Thyroid gland (tissue), 4 donors: ENCODE measurements around the gene BMS1. TPM values are rescaled to one million over a fixed set of nuclear protein-coding genes. Genes with fewer than 3 reads are reported as not detected.
"Not testable (repeated sequence)": the region's sequence is repeated elsewhere in the genome, so short reads cannot be mapped to it uniquely, and the experiment has no call there.

Experiments
- DNase-seq, 2 donors: peaks; one replicate each; pipeline ENCODE4 v3.0.0-alpha.2; 2019
- H3K27ac ChIP-seq, 3 donors: fragments of 200-600 bp; sonication (generic); 1 replicate in 2 of 3; 2 replicates in 1 of 3; pipeline ENCODE4 v1.5.1; 2016 to 2019; ENCODE audit warnings: mild to moderate bottlenecking in 1 of 3, moderate library complexity in 1 of 3
- H3K27me3 ChIP-seq: fragments of 200-600 bp; sonication (generic); one replicate; pipeline ENCODE4 v1.5.1; 2019
- H3K36me3 ChIP-seq, 2 donors: fragments of 200-600 bp; sonication (generic); one replicate each; pipeline ENCODE4 v1.5.1; 2016 to 2019
- H3K4me1 ChIP-seq, 2 donors: fragments of 200-600 bp; sonication (generic); one replicate each; pipeline ENCODE4 v1.5.1; 2017 to 2019
- H3K4me3 ChIP-seq, 3 donors: fragments of 200-600 bp; sonication (generic); replicated peaks in 1 of 3; 1 replicate in 2 of 3; 2 replicates in 1 of 3; pipeline ENCODE4 v1.5.1; 2016; ENCODE audit warnings: mild to moderate bottlenecking in 1 of 3
- H3K9me3 ChIP-seq: fragments of 200-600 bp; sonication (generic); one replicate; pipeline ENCODE4 v1.5.1; 2017
- POLR2A ChIP-seq, 2 donors: fragments of 450-650 bp; IDR thresholded peaks; one replicate each; pipeline ENCODE4 v1.6.1; 2017; ENCODE audit warnings: antibody characterized with exemption in 2 of 2, mild to moderate bottlenecking in 2 of 2, moderate library complexity in 1 of 2
- whole genome bisulfite sequencing, 2 donors: methylation state at CpG; one replicate each; pipeline ENCODE4 v1.1.5; 2017; 5-methylcytosine and 5-hydroxymethylcytosine counted together
- intact Hi-C: fragments of 100-400 bp; cut with DNase I; formaldehyde crosslinking; loops from one replicate; pipeline ENCODE4 v1.15.1; 2023
- total RNA-seq, 4 donors: library from RNA; depleted of rRNA; stranded (reverse); fragments of >200 nt; gene quantifications; one replicate each; pipeline ENCODE4 v1.2.3, GENCODE V29; 2016
- TF ChIP-seq, protein P1 (sequence below), 6 experiments: fragments of 200-600 bp in 3 of 6; fragments of 450-650 bp in 3 of 6; sonication (generic) in 3 of 6; IDR thresholded peaks; one replicate each; pipeline ENCODE4 v1.5.1; 2016 to 2019; ENCODE audit warnings: antibody characterized with exemption in 6 of 6, mild to moderate bottlenecking in 2 of 6, inconsistent platforms in 1 of 6, moderate library complexity in 1 of 6

BMS1 gene
- total RNA-seq, 4 donors from 2014 or later, result 12.6 to 19.1 (median 15.8) TPM

DNA sequence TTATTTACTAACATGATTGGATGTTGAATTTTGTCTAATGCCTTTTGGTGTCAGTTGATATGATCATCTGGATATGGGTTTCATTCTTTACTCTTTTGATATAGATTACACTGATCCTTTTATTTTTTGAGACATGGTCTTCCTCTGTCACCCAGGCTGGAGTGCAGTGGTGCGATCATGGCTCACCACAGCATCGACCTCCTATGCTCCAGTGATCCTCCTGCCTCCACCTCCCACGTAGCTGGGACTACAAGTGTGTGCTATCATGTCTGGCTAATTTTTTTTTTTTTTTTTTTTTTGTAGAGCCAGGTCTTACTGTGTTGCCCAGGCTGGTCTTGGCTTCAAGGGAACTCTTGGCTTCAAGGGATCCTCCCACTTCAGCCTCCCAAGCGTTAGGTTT lies 27.1 kb downstream of the BMS1 start:
- Histone ChIP-seq H3K4me3 (no peak overlapping the region), H3K27ac (no peak overlapping the region), H3K27me3 (no peaks in the 10 kb centered on the region), H3K9me3 (no peaks in the 10 kb centered on the region), H3K4me1 (no peaks in the 10 kb centered on the region), H3K36me3 (peaks cover 0 to 5% of the 10 kb centered on the region in 2 donors)
- intact Hi-C loops, result no loop called here
- TF ChIP-seq, protein P1, sequence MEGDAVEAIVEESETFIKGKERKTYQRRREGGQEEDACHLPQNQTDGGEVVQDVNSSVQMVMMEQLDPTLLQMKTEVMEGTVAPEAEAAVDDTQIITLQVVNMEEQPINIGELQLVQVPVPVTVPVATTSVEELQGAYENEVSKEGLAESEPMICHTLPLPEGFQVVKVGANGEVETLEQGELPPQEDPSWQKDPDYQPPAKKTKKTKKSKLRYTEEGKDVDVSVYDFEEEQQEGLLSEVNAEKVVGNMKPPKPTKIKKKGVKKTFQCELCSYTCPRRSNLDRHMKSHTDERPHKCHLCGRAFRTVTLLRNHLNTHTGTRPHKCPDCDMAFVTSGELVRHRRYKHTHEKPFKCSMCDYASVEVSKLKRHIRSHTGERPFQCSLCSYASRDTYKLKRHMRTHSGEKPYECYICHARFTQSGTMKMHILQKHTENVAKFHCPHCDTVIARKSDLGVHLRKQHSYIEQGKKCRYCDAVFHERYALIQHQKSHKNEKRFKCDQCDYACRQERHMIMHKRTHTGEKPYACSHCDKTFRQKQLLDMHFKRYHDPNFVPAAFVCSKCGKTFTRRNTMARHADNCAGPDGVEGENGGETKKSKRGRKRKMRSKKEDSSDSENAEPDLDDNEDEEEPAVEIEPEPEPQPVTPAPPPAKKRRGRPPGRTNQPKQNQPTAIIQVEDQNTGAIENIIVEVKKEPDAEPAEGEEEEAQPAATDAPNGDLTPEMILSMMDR (IDR thresholded peaks at IDR 0.05), result no peak
- TF ChIP-seq POLR2A (IDR thresholded peaks at IDR 0.05), result no peak
- DNase-seq, result no peak
- 93 to 98% methylated on average over 4 of the region's 4 CpGs for WGBS, 2 donors

DNA sequence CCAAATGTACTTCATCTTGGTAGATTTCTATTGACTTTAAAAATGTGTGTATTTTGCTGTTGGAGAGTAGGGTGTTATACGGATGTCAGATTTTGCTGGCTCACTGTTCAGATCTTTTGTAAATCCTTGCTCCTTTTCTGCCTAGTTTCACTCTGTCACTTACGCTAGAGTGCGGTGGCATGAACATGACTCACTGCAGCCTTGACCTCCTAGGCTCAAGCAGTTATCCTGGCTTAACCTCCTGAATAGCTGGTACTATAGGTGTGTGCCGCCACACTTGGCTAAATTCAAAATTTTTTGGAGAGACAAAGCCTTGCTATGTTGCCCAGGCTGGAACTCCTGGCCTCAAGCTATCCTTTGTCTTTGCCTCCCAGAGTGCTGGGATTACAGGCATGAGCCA lies 29.4 kb downstream of the BMS1 start:
- 96 to 99% methylated on average over 4 of the region's 4 CpGs for WGBS, 2 donors
- no peaks in the 10 kb centered on the region for H3K9me3 ChIP-seq
- intact Hi-C loops, result no loop called here
- H3K27me3 ChIP-seq, result no peaks in the 10 kb centered on the region
- H3K4me3 ChIP-seq, result no peak overlapping the region
- TF ChIP-seq, protein P1 (IDR thresholded peaks at IDR 0.05), result no peak
- no peak for TF ChIP-seq POLR2A (IDR thresholded peaks at IDR 0.05)
- no peak overlapping the region for H3K27ac ChIP-seq
- peaks cover 0 to 5% of the 10 kb centered on the region in 2 donors for H3K36me3 ChIP-seq
- no peak for DNase-seq
- no peaks in the 10 kb centered on the region for H3K4me1 ChIP-seq

DNA sequence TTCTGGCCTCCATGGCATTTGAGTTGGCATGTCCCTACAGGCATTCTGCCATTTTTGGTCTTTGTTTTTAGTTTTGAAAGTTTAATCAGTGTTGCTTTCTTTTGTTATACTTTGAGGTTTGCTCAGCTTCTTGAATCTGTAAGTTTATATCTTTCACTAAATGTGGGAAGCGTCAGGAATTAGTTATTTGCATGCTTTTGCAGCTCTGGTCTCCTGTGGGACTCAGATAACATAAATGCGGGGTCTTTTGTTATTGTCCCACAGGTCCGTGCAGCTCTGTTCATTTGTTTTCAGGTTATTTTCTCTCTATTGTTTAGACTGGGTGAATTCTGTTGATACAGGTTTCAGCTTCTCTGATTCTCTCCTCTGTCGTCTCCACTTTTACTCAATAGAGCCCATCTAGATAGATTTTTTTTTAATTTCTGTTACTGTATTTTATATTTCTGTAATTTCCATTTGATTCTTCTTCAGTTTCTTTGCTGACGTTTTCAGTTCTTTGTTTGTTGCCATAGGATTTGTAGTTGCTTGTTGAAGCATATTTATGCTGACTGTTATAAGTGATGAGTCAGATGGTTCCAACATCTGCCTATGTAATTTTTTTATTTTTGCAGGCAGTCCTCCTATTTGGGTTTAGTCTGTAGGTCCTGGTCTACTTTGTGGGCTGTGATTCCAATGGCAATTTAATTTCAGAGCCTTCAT lies 31.5 kb downstream of the BMS1 start:
- H3K4me1 ChIP-seq, H3K27ac ChIP-seq, intact Hi-C loops, H3K4me3 ChIP-seq, H3K9me3 ChIP-seq, H3K27me3 ChIP-seq, H3K36me3 ChIP-seq, DNase-seq: not testable (repeated sequence)
- WGBS, 2 donors, result 96 to 99% methylated on average over 5 of the region's 5 CpGs

DNA sequence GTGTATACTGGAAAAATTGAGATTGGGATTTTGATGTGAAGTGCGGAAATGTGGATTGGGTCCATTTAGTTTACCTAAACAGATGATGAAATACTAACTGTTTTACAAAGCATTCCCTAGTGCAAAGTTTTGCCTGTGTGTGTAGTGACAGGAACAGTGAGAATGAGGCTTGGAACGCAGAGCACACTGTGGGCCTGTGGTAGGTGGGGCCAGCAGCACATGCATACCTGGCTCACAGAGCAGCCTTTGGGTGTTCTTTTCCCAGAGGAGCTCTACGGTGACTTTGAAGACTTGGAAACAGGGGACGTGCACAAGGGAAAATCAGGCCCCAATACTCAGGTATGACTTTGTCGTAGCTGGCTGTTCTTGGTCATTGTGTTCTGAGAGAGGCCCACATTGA lies 33.7 kb downstream of the BMS1 start:
- H3K27ac ChIP-seq, DNase-seq, H3K4me1 ChIP-seq, intact Hi-C loops, H3K27me3 ChIP-seq, H3K9me3 ChIP-seq, H3K4me3 ChIP-seq: not testable (repeated sequence)
- peaks cover 22 to 24% of the 10 kb centered on the region in 2 donors for H3K36me3 ChIP-seq
- WGBS, 2 donors, result 76 to 79% methylated on average over 5 of the region's 5 CpGs

DNA sequence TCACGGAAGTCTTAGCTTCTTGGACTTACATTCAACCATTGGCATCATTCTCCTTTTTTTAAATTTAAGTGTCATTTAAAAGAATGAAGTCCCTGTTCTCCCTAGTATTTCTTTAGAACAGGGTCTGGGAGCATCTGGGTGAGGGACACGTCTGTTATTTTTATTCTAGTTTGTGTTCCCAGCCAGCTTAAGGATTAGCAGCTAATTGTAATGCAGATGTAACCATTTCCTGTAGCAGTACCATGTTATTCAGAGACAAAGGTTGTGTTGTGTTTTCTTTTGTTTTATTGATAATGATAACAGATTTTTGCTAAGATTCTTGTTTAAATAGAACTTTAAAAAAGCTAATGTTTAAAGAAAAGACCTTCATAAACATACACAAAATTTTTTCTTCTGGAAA lies 34.3 kb downstream of the BMS1 start:
- Histone ChIP-seq H3K36me3 (peaks cover 22 to 24% of the 10 kb centered on the region in 2 donors), H3K27me3 (no peaks in the 10 kb centered on the region), H3K4me3 (no peak overlapping the region), H3K9me3 (no peaks in the 10 kb centered on the region), H3K27ac (no peak overlapping the region), H3K4me1 (no peaks in the 10 kb centered on the region)
- TF ChIP-seq POLR2A (IDR thresholded peaks at IDR 0.05), result no peak
- TF ChIP-seq, protein P1 (IDR thresholded peaks at IDR 0.05), result no peak
- DNase-seq, result no peak
- intact Hi-C loops, result no loop called here
- WGBS, 2 donors, result 89 to 92% methylated on average over 2 of the region's 2 CpGs

DNA sequence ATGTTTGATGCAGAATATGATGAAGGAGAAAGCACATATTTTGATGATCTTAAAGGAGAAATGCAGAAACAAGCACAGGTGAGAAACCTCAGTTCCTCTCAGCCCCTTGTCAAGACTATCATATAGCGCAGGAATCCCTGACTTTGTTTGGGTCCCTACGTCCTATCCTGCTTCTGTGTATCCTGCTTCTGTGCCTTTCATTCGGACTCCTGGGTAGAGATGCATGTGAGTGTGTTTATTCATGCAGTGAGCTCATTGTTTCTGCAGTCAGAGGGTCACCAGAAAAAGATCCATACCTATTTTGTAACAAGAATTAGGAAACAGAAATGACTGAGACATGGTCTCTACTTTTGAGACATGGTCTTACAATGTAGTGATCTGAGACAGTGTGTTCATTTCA lies 34.8 kb downstream of the BMS1 start:
- H3K4me3 ChIP-seq, H3K27ac ChIP-seq, H3K4me1 ChIP-seq, H3K9me3 ChIP-seq, DNase-seq, intact Hi-C loops, H3K27me3 ChIP-seq: not testable (repeated sequence)
- 77 to 81% methylated on average over 3 of the region's 3 CpGs for WGBS, 2 donors
- H3K36me3 ChIP-seq, result peaks cover 22 to 24% of the 10 kb centered on the region in 2 donors

DNA sequence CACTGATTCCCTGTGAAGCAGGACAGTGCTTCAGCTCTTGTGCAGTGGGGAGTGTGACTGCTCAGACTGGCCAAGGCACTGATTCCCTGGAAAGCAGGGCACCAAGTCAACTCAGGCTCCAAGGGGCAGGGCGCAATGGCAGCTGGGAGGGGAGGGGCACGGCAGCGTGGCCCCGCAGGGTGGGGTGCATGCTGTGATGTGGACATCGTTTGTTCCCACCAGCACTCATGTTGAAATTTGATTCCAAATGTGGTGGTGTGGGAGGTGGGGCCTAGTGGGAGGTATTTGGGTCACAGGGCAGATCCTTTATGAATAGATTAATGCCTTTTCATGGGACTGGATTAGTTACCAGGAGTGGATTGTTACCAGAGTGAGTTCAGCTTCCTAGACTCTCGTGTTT lies 44.2 kb downstream of the BMS1 start:
- peaks cover 26 to 36% of the 10 kb centered on the region in 2 donors for H3K36me3 ChIP-seq
- WGBS, 2 donors, result 69 to 78% methylated on average over 6 of the region's 6 CpGs
- intact Hi-C loops, result not testable (repeated sequence)

More for the DNA sequence above, 44.2 kb downstream of the BMS1 start:
- not testable (repeated sequence) for H3K4me1 ChIP-seq, H3K27ac ChIP-seq, H3K9me3 ChIP-seq, DNase-seq, H3K4me3 ChIP-seq, H3K27me3 ChIP-seq
